NCI-H2227 (cell line): ENCODE results near the gene TMEM266.

Experiments
- DNase-seq: peaks from one replicate; lab custom pipeline; 2025; ENCODE audit not compliant: unreplicated experiment; lab: John Stamatoyannopoulos, UW

TMEM266 gene

DNA sequence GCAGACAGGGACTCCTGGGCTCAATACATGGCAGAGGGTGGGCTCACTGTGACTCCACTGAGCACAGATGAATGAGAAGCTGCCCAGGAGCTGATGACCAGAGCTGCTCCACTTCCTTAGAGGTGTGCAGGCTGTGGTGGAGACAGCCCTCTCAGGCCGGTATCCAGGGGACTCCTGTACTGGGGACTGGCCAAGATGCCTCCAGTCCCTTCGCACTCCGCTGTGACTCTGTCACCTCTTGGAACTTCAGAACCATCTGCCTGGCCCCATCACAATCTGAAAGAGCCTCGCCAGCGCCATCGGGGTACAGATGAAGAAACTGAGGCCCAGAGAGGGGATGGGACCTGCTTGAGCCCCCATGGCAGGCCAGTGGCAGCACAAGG is 140.3 kb downstream of the TMEM266 start:
- no peak for DNase-seq

GRCh38 chr15:76200641-76201105 is 140.9 kb downstream of the TMEM266 start:
- DNase-seq: no peak

DNA sequence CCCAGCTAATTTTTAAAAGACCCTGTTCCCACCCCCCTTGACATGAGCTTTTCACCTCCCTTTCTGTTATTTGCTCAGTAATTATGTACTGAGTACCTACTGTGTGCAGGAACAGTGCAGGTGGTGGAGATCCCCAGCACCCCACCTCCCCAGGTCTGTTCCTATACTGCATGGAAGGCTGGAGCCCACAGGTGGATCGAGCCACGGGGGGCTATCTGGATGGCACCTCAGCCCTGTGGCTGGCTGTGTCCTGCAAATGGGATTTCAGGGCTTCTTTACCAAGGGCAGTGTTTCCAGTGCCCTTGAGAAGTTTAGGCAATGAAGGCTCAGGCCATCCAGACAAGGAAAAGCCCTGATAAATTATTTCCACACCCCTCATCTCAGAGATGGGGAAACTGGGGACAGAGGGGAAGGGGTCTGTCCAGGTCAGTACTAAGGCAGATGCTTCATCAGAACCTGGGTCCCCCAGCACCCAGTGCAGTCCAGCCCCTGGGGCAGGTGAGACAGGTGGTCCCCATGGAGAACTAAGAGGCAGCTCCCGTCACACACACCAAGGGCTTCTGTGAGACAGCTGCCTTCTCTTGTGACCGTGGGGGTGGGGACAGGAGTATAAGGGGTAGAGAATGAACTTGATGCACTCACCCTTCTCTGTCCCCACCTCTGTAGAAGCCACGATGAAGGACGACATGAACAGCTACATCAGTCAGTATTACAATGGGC is 141.9 kb downstream of the TMEM266 start:
- DNase-seq: no peak

DNA sequence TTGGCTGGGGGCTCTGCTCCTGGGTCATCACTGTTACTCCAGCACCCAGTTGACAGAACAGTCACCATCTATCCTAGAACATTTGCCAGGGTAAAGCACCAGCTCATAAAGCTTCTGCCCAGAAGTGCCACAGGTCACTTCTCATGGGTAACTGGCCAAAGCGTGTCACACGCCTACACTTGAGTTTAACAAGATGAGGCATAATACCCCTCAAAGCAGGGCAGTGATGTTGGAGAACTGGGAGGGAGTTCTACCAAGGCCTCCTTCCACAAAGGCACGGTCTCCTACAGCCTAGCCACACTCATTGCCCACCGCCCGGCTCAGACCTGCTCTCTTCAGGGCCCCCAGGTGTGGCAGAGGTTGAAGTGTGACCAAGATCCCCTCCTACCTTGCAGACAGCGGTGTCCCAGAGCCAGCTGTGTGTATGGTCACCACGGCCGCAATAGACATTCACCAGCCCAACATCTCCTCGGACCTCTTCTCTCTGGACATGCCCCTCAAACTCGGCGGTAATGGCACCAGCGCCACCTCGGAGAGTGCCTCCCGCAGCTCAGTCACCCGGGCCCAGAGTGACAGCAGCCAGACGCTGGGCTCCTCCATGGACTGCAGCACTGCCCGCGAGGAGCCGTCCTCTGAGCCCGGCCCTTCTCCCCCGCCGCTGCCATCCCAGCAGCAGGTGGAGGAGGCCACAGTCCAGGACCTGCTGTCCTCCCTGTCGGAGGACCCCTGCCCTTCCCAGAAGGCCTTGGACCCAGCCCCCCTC is 143.7 kb downstream of the TMEM266 start:
- DNase-seq: no peak

DNA sequence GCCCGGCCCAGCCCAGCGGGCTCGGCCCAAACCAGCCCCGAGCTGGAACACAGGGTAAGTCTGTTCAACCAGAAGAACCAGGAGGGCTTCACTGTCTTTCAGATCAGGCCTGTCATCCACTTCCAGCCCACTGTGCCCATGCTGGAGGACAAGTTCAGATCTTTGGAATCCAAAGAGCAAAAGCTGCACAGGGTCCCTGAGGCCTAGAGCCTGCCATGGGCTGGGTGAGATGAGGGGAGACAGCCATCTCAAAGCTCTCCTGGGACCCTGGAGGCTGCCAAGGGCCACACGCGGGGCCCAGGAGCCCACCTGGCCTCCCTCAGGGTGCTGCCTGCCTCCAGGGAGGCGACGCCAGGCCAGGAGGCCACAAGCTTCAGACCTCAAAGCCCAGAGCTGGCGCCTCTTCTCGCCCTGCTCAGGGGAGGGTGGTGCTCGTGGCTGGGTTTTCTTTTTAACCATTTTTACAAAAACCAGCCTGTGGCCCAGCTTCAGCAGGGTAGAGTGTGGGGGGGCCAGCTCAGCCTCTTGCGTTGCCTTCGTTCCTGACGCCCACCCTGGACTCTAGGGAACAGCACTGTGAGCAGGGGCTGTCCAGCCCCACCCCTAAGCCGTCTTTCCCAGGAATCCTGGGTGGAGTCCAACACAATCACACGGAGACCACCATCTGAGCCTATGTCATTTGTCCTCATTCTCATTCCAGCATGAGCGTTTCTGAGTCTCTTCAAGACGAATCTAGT is 144.5 kb downstream of the TMEM266 start:
- DNase-seq: no peak

- DNase-seq: no peak
Observed at GRCh38 chr15:76204916-76205460, 145.2 kb downstream of the TMEM266 start.

DNA sequence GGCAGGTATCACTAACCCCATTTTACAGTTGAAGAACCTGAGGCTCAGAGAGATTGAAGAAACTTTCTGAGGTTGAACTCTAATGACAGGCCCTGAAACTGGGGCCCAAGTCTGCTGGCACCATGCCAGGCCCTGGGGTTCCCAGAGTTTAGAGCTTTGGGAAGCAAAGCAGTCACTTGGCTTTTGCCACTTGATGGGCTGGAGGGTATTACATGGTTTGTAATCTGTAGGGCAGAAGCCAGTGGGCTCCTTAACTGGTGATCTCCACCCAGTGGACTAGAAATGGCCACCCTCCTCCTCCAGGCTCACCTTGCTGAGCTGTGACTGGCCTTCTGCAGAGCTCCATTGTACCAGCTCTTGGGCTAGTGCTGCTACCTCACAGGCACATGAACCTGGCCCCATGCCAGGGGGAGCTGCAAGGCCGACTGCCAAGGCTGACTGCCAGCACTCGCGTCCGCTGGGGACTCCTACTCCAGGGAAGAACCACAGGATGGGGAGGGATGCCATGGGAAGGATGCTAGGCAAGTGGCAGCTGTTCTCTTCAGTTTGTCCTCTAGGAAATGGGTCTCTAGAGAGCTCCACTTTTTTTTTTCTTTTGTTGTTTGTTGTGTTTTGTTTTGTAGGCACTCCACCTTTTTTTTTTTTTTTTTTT is 146.7 kb downstream of the TMEM266 start:
- peak; percentile 34 for DNase-seq

- no peak for DNase-seq
Observed at GRCh38 chr15:76208084-76208785, 148.4 kb downstream of the TMEM266 start.

- DNase-seq: no peak
Observed at GRCh38 chr15:76208786-76209424, 149.1 kb downstream of the TMEM266 start.

GRCh38 chr15:76209523-76209922 is 149.7 kb downstream of the TMEM266 start:
- no peak for DNase-seq

DNA sequence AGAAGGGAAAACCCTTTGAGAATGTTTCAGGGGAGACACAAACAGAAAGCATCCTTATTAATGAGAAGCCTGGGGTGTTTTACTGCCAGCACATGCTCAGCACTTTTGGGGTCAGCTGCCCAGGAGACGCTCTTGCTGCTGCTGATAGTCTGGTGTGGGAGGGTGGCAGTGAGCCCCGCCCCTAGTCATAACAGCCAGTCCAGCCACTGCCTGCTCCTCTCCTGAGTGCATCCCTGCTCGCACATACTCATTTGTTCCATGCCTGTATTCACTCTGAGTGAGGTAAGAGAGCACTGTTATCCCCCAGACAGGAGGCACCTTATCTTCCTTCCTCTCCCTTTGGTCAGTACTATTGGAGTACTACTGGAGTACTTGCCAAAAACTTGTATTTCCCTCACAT is 150.2 kb downstream of the TMEM266 start:
- DNase-seq: no peak

GRCh38 chr15:76215634-76216033 is 155.8 kb downstream of the TMEM266 start:
- DNase-seq: no peak

- DNase-seq: no peak
Observed at GRCh38 chr15:76217029-76217881, 157.5 kb downstream of the TMEM266 start.

- DNase-seq: no peak
Observed at GRCh38 chr15:76217882-76218217, 158.1 kb downstream of the TMEM266 start.

- DNase-seq: no peak
Observed at GRCh38 chr15:76221085-76221767, 161.4 kb downstream of the TMEM266 start.

- no peak for DNase-seq
Observed at GRCh38 chr15:76222159-76222558, 162.4 kb downstream of the TMEM266 start.

- no peak for DNase-seq
Observed at GRCh38 chr15:76223521-76223920, 163.7 kb downstream of the TMEM266 start.

DNA sequence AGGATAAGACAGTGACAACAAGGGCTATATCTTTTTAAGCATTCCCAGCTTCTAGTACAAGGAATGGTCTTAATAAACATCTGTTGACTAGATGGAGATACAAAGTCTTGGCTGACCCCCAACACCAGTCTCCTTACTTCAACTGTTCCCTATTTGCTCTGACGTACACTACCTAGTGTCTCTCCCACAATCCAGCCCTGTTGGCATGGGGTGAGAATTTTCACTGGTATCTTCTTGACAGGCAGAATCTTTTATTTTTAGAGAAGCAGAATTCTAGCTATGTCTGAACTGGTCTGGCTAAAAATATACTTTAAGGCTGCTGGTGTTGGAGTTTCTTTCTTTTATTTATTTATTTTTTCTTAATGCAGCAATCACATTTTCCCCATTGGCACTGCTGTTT is 169.5 kb downstream of the TMEM266 start:
- DNase-seq: no peak

DNA sequence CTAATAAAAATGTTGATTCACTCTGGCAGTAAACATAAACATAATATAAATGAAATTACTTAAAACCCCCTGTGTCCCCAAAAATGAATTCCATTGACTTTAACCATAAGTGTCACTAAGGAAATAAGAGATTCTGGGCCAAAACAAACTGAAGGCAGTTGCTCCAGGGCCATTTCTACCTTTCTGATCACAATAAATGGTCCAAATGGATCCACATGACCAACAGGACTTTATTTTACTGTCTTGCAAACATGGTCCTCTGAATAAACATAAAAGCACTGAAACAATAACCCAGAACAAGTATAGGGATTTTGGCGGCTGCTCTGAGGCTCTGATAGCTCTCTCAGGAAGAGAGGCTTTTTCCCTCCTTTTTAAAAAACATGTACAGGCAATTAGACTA is 174.1 kb downstream of the TMEM266 start:
- DNase-seq: no peak
